SU-DHL-6 (cell line): Measurements from ENCODE around the gene PUM1.

Experiments used
- H2AFZ ChIP-seq: fragments of 200-600 bp; sonication (generic); 2 replicates; pipeline ENCODE4 v1.6.1; 2014; ENCODE audit warnings: low read depth, mild to moderate bottlenecking, moderate library complexity, mixed read lengths, antibody characterized with exemption, low read length; ENCODE audit not compliant: severe bottlenecking
- H3F3A ChIP-seq: fragments of 200-600 bp; shearing (Covaris generic); 2 replicates; pipeline ENCODE4 v1.6.0; 2016; ENCODE audit warnings: antibody characterized with exemption, mild to moderate bottlenecking; ENCODE audit not compliant: insufficient read depth
- H3K27ac ChIP-seq: fragments of 200-600 bp; sonication (generic); 2 replicates; pipeline ENCODE4 v1.5.1; 2016; ENCODE audit warnings: low read depth, mild to moderate bottlenecking, low read length, moderate library complexity, mixed read lengths
- H3K27me3 ChIP-seq: fragments of 200-600 bp; sonication (generic), shearing (Covaris generic); 2 replicates; pipeline ENCODE4 v1.6.0; 2014; ENCODE audit warnings: mild to moderate bottlenecking, low read length
- H3K36me3 ChIP-seq: fragments of 200-600 bp; sonication (generic); 2 replicates; pipeline ENCODE4 v1.6.1; 2014; ENCODE audit warnings: mild to moderate bottlenecking, low read length, mixed read lengths
- H3K4me2 ChIP-seq: fragments of 300-600, 200-600 bp; shearing (Covaris generic), sonication (generic); 2 replicates; pipeline ENCODE4 v1.6.0; 2014; ENCODE audit warnings: low read length, low read depth, mild to moderate bottlenecking; ENCODE audit not compliant: poor library complexity, severe bottlenecking
- H3K4me3 ChIP-seq: fragments of 200-600 bp; sonication (generic); 2 replicates; pipeline ENCODE4 v1.5.1; 2014; ENCODE audit warnings: antibody characterized with exemption, low read length, mild to moderate bottlenecking, mixed read lengths; ENCODE audit not compliant: insufficient read depth, poor library complexity, severe bottlenecking
- H3K79me2 ChIP-seq: fragments of 200-600 bp; sonication (generic); 2 replicates; pipeline ENCODE4 v1.6.1; 2014; ENCODE audit warnings: mild to moderate bottlenecking, low read length, moderate library complexity; ENCODE audit not compliant: insufficient read depth
- H3K9ac ChIP-seq: fragments of 200-600 bp; sonication (generic); 2 replicates; pipeline ENCODE4 v1.7.0; 2014; ENCODE audit warnings: mild to moderate bottlenecking, low read length
- H3K9me2 ChIP-seq: fragments of 200-600 bp; sonication (generic); replicated peaks from 2 replicates; pipeline ENCODE4 v1.6.1; 2014; ENCODE audit warnings: low read length; ENCODE audit not compliant: insufficient read depth
- H3K9me3 ChIP-seq: fragments of 200-600 bp; sonication (generic); 2 replicates; pipeline ENCODE4 v1.6.1; 2014; ENCODE audit warnings: low read length, mixed read lengths; ENCODE audit not compliant: insufficient read depth
- H4K20me1 ChIP-seq: fragments of 200-600 bp; sonication (generic); 2 replicates; pipeline ENCODE4 v1.6.1; 2014; ENCODE audit warnings: low read depth, mild to moderate bottlenecking, antibody characterized with exemption, low read length, moderate library complexity, mixed read lengths
- EZH2phosphoT487 ChIP-seq: fragments of 200-600 bp; sonication (generic), shearing (Covaris generic); conservative IDR thresholded peaks from 2 replicates; pipeline ENCODE4 v1.6.1; 2018; ENCODE audit warnings: mild to moderate bottlenecking, antibody characterized with exemption, low read length, moderate library complexity, mixed read lengths
- TF ChIP-seq, protein P1 (sequence below): fragments of 200-600 bp; sonication (generic); IDR thresholded peaks from one replicate; pipeline ENCODE4 v1.5.1; 2017; ENCODE audit warnings: antibody characterized with exemption, mild to moderate bottlenecking, low read length, moderate library complexity; ENCODE audit not compliant: insufficient read depth, poor library complexity, severe bottlenecking

Gene PUM1

DNA sequence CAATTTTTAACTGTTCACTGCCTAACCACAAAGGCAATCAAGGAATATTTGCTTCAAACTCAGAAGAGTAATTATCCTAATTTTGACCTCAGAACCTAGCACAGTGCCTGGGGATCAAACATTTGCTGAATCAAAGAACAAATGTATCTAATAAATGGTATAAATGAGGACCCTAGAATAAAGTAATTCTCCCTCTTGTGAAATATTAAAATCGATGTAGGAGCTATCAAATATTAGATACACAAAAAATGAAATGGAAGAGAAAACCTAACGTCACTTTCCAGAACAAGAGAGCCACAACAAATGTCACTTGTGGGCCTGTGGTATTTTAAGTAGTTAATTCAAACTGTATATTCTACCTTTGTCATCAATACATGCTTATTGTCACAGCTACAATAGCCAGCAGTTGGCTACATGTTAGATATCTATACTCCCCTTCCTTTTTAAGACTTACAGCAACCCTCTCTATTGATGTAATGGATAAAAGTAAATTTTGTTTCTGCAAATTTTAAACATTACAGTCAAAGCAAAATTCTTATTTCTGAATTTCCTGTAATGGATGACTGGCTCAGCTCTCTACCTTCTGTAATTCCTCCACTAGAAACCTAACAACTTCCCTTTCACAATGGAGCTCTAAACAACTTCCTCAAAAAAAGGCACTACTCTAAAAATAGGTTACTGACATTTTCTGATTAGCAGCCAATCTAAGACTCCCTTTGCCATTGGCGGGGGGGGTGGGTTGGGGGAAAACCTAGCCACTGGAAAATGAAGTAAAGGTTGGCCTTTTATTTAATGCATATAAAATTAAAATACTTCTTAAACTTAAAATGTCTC, 37.6 kb downstream of the PUM1 start:
- H3K27ac ChIP-seq: no peak overlapping the region
- peaks cover 29% of the 10 kb centered on the region for H3K36me3 ChIP-seq
- peaks cover 47% of the 10 kb centered on the region for H4K20me1 ChIP-seq
- no peak overlapping the region for H2AFZ ChIP-seq
- H3K4me3 ChIP-seq: no peak overlapping the region
- no peak for TF ChIP-seq EZH2phosphoT487
- TF ChIP-seq, protein P1, sequence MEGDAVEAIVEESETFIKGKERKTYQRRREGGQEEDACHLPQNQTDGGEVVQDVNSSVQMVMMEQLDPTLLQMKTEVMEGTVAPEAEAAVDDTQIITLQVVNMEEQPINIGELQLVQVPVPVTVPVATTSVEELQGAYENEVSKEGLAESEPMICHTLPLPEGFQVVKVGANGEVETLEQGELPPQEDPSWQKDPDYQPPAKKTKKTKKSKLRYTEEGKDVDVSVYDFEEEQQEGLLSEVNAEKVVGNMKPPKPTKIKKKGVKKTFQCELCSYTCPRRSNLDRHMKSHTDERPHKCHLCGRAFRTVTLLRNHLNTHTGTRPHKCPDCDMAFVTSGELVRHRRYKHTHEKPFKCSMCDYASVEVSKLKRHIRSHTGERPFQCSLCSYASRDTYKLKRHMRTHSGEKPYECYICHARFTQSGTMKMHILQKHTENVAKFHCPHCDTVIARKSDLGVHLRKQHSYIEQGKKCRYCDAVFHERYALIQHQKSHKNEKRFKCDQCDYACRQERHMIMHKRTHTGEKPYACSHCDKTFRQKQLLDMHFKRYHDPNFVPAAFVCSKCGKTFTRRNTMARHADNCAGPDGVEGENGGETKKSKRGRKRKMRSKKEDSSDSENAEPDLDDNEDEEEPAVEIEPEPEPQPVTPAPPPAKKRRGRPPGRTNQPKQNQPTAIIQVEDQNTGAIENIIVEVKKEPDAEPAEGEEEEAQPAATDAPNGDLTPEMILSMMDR: no peak
- peaks cover 93% of the 10 kb centered on the region for H3K79me2 ChIP-seq
- H3K9me3 ChIP-seq: no peaks in the 10 kb centered on the region
- H3K9ac ChIP-seq: no peak overlapping the region
- no peak overlapping the region for H3K4me2 ChIP-seq
- no peaks in the 10 kb centered on the region for H3K9me2 ChIP-seq
- peaks cover 9% of the 10 kb centered on the region; the same call in 1 of the 2 replicates for H3F3A ChIP-seq
- H3K27me3 ChIP-seq: no peaks in the 10 kb centered on the region

DNA sequence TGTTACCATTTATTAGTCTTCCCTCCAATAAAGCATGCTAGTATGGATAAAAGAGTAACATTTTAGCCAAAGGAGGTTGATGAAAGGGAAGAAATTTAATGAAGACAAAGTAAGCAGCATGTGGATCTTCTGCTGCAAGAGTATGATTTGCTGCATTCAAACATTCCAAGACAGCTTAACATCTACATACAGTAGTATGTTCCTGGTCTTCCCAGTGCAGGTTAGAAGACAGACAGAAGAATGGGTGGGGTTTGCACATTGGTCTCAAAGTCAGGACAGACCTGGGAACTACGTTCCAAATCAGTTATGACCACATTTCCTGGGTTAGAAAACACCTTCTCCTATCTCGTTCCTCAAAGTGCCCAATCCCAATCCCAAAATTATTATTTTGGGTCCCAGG, 43.3 kb downstream of the PUM1 start:
- H3K79me2 ChIP-seq: peaks cover 94% of the 10 kb centered on the region
- H3K9me3 ChIP-seq: no peaks in the 10 kb centered on the region
- no peaks in the 10 kb centered on the region for H3K27me3 ChIP-seq
- peaks cover 6% of the 10 kb centered on the region; the same call in 1 of the 2 replicates for H3F3A ChIP-seq
- no peak overlapping the region for H2AFZ ChIP-seq
- no peak overlapping the region for H3K27ac ChIP-seq
- peaks cover 50% of the 10 kb centered on the region for H4K20me1 ChIP-seq
- H3K4me3 ChIP-seq: no peak overlapping the region
- no peak overlapping the region for H3K9ac ChIP-seq
- H3K36me3 ChIP-seq: peaks cover 29% of the 10 kb centered on the region
- no peaks in the 10 kb centered on the region for H3K9me2 ChIP-seq
- TF ChIP-seq, protein P1: no peak
- no peak for TF ChIP-seq EZH2phosphoT487
- no peak overlapping the region for H3K4me2 ChIP-seq

DNA sequence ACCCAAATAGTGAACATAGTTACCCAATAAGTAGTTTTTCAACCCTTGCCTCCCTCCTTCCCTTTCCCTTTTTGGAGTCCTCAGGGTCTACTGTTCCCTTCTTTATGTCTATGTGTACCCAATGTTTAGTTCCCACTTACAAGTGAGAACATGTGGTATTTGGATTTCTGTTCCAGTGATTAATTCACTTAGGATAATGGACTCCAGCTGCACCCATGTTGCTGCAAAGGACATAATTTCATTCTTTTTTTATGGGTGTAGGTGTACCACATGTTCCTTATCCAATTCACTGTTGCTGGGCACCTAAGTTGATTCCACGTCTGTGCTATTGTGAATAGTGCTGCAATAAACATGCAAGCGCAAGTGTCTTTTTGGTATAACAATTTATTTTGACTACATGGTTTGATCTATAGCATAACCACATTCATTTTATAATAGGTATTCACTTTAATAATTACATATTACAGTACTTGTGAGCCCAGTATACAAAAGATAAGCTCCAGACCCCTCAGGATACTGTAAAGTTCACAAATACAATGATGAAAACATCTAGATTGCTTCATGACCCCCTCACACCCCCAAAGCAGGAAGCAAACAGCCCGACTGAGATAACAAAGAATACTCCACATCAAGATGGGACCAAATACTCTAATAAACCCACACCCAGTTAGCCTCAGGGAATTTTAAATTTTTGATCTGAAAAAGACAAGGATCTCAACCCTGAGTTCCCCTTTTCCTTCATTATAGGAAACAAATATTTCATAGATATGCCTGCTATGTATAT, 45.3 kb downstream of the PUM1 start:
- TF ChIP-seq, protein P1: no peak
- no peak for TF ChIP-seq EZH2phosphoT487
- peaks cover 8% of the 10 kb centered on the region for H3F3A ChIP-seq
- H3K9me2 ChIP-seq: no peaks in the 10 kb centered on the region
- no peak overlapping the region for H3K4me3 ChIP-seq
- H3K79me2 ChIP-seq: peaks cover 97% of the 10 kb centered on the region
- no peaks in the 10 kb centered on the region for H3K9me3 ChIP-seq
- H3K27ac ChIP-seq: no peak overlapping the region
- no peak overlapping the region for H3K4me2 ChIP-seq
- H2AFZ ChIP-seq: no peak overlapping the region
- H4K20me1 ChIP-seq: peaks cover 48% of the 10 kb centered on the region
- peaks cover 26% of the 10 kb centered on the region; the same call in 1 of the 2 replicates for H3K36me3 ChIP-seq
- no peaks in the 10 kb centered on the region for H3K27me3 ChIP-seq
- H3K9ac ChIP-seq: no peak overlapping the region
